ENCODE results near the gene AADAT.

Gene AADAT

GRCh38 chr4:170097681-170098080 lies 7.9 kb upstream of the AADAT start:
- Histone ChIP-seq H3K9me3 (no peaks in the 10 kb centered on the region), H3K4me1 (no peaks in the 10 kb centered on the region), H3K4me3 (ENCODE audit: low read depth, low read length) (no peak overlapping the region), H3K36me3 (no peaks in the 10 kb centered on the region), H3K27me3 (no peaks in the 10 kb centered on the region)
- no peak for DNase-seq
- TF ChIP-seq CTCF (IDR thresholded peaks at IDR 0.05; ENCODE audit: low read depth, low read length), result no peak

- Histone ChIP-seq H3K4me3 (ENCODE audit: low read depth, low read length) (no peak overlapping the region), H3K27me3 (no peaks in the 10 kb centered on the region), H3K36me3 (no peaks in the 10 kb centered on the region), H3K4me1 (no peaks in the 10 kb centered on the region), H3K9me3 (no peaks in the 10 kb centered on the region)
- DNase-seq, result no peak
- no peak for TF ChIP-seq CTCF (IDR thresholded peaks at IDR 0.05; ENCODE audit: low read depth, low read length)
Measured at GRCh38 chr4:170093973-170094535, 4.3 kb upstream of the AADAT start.

- H3K4me1 ChIP-seq, result no peaks in the 10 kb centered on the region
- TF ChIP-seq CTCF (IDR thresholded peaks at IDR 0.05; ENCODE audit: low read depth, low read length), result no peak
- H3K36me3 ChIP-seq, result peaks cover 9% of the 10 kb centered on the region; the same call in 1 of the 2 replicates
- no peak for DNase-seq
- no peaks in the 10 kb centered on the region for H3K9me3 ChIP-seq
- no peaks in the 10 kb centered on the region for H3K27me3 ChIP-seq
- H3K4me3 ChIP-seq (ENCODE audit: low read depth, low read length), result no peak overlapping the region
Measured at GRCh38 chr4:170091069-170091696, 1.4 kb upstream of the AADAT start.

GRCh38 chr4:170090352-170091052 lies 746 bp upstream of the AADAT start:
- DNase-seq, result no peak
- H3K36me3 ChIP-seq, result peaks cover 9% of the 10 kb centered on the region; the same call in 1 of the 2 replicates
- H3K4me3 ChIP-seq (ENCODE audit: low read depth, low read length), result peak overlapping the region; percentile 94
- H3K9me3 ChIP-seq, result no peaks in the 10 kb centered on the region
- TF ChIP-seq CTCF (IDR thresholded peaks at IDR 0.05; ENCODE audit: low read depth, low read length), result no peak
- H3K4me1 ChIP-seq, result no peaks in the 10 kb centered on the region
- H3K27me3 ChIP-seq, result no peaks in the 10 kb centered on the region

GRCh38 chr4:170089274-170089667 lies 485 bp downstream of the AADAT start:
- Histone ChIP-seq H3K36me3 (peaks cover 14% of the 10 kb centered on the region), H3K27me3 (no peaks in the 10 kb centered on the region), H3K9me3 (no peaks in the 10 kb centered on the region), H3K4me3 (ENCODE audit: low read depth, low read length) (peak overlapping the region; percentile 94), H3K4me1 (no peaks in the 10 kb centered on the region)
- DNase-seq, result peak; percentile 56
- TF ChIP-seq CTCF (IDR thresholded peaks at IDR 0.05; ENCODE audit: low read depth, low read length), result peak; percentile 29

GRCh38 chr4:170088716-170089115 lies 1.0 kb downstream of the AADAT start:
- no peak for TF ChIP-seq CTCF (IDR thresholded peaks at IDR 0.05; ENCODE audit: low read depth, low read length)
- Histone ChIP-seq H3K36me3 (peaks cover 18% of the 10 kb centered on the region), H3K4me1 (no peaks in the 10 kb centered on the region), H3K9me3 (no peaks in the 10 kb centered on the region), H3K27me3 (no peaks in the 10 kb centered on the region), H3K4me3 (ENCODE audit: low read depth, low read length) (peak overlapping the region; percentile 94)
- DNase-seq, result no peak

All from BE2C (cell line).